Astrocyte of the spinal cord (primary cell): ENCODE measurements around the gene DUOXA2.

Experiments
- DNase-seq: peaks from one replicate; pipeline ENCODE4 v3.0.0; 2011; ENCODE audit warnings: low read depth, low spot score
- H3K4me3 ChIP-seq: 2 replicates; pipeline ENCODE4 v1.5.1; 2011; ENCODE audit warnings: low read depth, mild to moderate bottlenecking, low read length, moderate library complexity
- in situ Hi-C: cut with HindIII; loops from 2 replicates; pipeline ENCODE4 v1.10.0; 2017; ENCODE audit warnings: low sequenced_read_pairs
- TF ChIP-seq, protein P1 (sequence below): IDR thresholded peaks from 2 replicates; pipeline ENCODE4 v1.5.1; 2012; ENCODE audit warnings: low read depth, mild to moderate bottlenecking, low read length, inconsistent platforms

The DUOXA2 gene

GRCh38 chr15:45118996-45119395 lies 4.9 kb downstream of the DUOXA2 start:
- TF ChIP-seq, protein P1, sequence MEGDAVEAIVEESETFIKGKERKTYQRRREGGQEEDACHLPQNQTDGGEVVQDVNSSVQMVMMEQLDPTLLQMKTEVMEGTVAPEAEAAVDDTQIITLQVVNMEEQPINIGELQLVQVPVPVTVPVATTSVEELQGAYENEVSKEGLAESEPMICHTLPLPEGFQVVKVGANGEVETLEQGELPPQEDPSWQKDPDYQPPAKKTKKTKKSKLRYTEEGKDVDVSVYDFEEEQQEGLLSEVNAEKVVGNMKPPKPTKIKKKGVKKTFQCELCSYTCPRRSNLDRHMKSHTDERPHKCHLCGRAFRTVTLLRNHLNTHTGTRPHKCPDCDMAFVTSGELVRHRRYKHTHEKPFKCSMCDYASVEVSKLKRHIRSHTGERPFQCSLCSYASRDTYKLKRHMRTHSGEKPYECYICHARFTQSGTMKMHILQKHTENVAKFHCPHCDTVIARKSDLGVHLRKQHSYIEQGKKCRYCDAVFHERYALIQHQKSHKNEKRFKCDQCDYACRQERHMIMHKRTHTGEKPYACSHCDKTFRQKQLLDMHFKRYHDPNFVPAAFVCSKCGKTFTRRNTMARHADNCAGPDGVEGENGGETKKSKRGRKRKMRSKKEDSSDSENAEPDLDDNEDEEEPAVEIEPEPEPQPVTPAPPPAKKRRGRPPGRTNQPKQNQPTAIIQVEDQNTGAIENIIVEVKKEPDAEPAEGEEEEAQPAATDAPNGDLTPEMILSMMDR, result no peak
- in situ Hi-C loops, result no loop called here
- H3K4me3 ChIP-seq, result no peak overlapping the region
- no peak for DNase-seq

DNA sequence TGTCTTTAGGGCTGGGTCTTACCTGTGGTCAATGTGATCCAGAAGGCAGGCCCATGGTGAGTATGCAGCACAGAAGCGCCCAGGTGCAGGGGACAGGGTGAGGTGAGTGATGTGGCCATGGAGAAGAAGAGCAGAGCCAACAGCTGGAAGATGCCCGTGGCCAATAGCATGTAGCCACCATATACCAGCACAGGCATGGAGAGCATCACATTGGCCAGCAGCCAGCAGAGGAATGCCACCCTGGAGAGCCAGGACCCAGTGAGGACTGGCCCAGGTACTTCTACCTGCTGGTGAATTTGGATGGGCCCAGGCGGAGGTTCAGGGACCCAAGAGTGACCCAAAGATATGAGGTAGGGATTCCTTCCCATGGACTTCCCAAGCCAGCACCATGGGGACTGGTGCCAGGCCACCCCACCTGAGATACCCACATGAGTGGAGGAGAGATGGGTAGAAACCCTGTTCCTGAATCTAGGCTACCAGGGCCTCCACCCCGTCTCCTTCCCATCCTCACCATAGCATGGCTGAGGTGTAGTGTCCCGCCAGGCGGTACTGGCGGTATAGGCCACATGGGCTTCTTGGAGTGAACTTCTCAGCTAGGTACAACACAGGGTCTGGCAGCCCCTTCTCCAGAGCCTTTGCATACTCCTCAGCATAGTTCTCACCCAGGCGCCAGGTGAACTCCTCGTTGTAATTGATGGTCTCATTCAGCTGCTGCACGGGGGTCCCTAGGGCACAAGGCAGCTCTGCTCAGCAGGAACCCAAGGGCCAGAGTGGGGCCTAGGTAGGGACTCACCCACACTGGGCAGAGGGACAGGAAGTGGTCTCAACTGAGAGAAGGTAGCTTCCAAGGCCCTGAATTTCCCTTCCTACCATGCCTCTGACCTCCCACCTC lies 6.2 kb downstream of the DUOXA2 start:
- DNase-seq, result no peak

DNA sequence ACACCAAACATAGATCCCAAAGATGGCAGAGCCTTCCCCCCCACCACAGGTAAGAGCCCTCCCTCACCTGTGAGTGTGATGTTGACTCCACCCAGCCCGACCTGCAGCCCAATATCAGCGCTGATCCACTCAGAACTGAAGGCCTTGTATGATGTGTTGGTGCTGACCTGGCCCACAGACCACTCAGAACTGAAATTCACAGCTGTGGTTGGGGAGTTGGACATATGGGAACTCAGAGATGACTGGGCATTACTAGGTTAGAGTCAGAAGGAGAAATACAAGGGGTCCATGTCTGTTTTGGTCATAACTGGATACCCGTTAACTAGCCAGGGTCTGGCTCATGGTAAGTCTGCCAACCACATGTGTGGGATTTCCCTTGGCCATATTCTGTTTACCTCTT lies 6.9 kb downstream of the DUOXA2 start:
- no peak overlapping the region for H3K4me3 ChIP-seq
- in situ Hi-C loops, result no loop called here
- TF ChIP-seq, protein P1, result no peak
- no peak for DNase-seq

More for the DNA sequence above, 6.2 kb downstream of the DUOXA2 start:
- in situ Hi-C loops, result no loop called here
- TF ChIP-seq, protein P1, result no peak
- H3K4me3 ChIP-seq, result no peak overlapping the region

GRCh38 chr15:45121706-45122417 lies 7.7 kb downstream of the DUOXA2 start:
- DNase-seq, result peak; percentile 73
- TF ChIP-seq, protein P1, result no peak
- in situ Hi-C loops, result no loop called here
- no peak overlapping the region for H3K4me3 ChIP-seq

GRCh38 chr15:45122719-45123118 lies 8.6 kb downstream of the DUOXA2 start:
- in situ Hi-C loops, result no loop called here
- H3K4me3 ChIP-seq, result no peak overlapping the region
- TF ChIP-seq, protein P1, result no peak

GRCh38 chr15:45123397-45123796 lies 9.3 kb downstream of the DUOXA2 start:
- in situ Hi-C loops, result no loop called here
- DNase-seq, result no peak
- H3K4me3 ChIP-seq, result no peak overlapping the region
- TF ChIP-seq, protein P1, result no peak

More at GRCh38 chr15:45122719-45123118, 8.6 kb downstream of the DUOXA2 start:
- DNase-seq, result no peak
